ENCODE measurements around the gene TRMT112.
A peak's percentile ranks its signal among the peaks of the same experiment; 100 is the strongest.
"Not testable (repeated sequence)": the region's sequence is repeated elsewhere in the genome, so short reads cannot be mapped to it uniquely, and the experiment has no call there.

Gene TRMT112

DNA sequence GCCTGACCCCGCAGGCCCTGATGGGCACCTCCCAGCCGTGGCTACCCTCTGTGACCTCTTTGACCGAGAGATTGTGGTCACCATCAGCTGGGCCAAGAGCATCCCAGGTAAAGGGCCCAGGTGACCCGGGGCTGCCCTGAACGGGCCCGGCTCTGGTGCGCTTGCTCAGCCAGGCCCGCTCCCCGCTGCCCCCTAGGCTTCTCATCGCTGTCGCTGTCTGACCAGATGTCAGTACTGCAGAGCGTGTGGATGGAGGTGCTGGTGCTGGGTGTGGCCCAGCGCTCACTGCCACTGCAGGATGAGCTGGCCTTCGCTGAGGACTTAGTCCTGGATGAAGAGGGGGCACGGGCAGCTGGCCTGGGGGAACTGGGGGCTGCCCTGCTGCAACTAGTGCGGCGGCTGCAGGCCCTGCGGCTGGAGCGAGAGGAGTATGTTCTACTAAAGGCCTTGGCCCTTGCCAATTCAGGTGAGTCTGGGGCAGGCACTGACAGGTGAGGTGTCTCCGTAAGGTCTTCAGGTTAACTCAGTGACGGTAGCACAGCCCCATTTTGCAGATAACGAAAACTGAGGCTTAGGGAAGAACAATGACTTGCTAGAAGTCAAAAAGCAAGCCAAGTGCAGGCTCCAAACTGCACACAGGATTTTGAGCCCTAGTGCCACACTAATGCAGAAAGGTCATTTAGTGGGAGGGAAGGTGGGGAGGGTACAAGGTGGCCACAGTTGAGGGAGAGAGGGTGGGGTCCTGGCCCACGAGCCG lies 2.4 kb downstream of the TRMT112 start:
- no peak for DNase-seq

DNA sequence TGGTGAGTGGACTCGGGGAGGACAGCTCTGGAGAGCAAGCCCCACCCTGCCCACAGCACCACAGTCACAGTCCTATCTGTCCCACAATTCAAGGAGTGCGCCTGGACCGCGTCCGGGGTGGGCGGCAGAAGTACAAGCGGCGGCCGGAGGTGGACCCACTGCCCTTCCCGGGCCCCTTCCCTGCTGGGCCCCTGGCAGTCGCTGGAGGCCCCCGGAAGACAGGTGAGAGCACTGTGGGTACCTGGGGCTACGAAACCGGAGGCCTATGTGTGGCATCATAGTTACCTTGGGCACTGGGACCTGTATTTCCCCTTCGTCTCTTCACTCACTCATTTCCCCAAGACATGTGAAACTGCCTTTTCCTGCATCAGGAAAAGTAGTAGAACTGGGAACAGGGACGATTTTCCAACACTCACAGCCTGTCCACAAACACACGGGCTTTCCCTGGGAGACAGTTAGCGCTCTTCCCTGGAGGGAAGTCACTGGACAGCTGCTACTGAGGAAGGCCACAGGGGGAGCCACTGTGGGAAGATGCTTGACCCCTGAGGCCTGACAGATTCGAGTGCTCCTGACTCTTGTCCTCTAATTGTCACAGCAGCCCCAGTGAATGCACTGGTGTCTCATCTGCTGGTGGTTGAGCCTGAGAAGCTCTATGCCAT lies 3.1 kb downstream of the TRMT112 start:
- no peak for DNase-seq

DNA sequence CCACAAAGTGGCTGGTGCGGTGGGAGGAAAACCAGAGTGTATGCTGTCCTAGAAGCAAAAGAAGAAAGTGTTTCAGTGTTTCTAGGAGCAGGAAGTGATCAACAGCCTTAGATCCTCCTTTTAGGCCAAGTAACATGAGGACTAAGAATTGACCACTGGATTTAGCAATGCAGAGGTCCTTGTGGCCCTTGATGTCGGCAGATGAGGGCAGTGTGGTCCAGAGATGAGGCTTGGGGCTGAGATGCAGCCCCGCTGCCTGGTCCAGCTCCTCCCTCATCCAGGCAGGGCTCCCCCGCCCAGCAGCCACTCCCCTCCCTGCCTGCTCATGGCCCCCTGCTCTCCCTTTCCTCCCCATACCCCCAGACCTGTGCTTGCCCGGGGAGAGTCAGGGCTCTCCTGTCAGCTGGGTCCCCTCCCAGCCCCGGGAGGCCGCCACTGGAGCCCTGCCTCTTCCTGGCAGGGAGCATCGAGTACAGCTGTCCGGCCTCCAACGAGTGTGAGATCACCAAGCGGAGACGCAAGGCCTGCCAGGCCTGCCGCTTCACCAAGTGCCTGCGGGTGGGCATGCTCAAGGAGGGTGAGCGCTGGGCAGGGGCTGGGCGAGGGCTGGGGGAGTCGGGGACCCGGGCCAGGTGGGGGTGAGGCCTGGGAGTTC lies 3.7 kb downstream of the TRMT112 start:
- peak in 11 of 58 donors; percentile 7 to 47 (median 37) for DNase-seq

DNA sequence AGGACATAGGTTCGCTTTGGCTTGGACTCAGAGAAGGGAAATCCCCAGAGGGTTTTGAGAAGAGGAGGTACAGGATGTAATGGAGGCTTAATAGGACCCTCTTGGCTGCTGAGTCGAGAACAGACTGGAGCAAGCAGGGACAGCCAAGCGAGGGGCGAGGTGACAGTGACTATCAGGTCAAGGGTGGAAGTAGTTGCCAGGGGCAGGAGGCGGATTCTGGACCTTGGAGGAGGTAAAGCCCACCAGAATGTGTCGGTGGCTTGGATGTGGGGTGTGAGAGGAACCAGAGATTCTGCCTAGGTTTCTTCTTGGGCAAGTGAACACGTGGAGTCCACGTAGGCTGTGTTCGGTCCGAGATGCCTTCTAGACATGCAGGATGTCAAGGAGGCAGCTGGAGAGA lies 4.4 kb downstream of the TRMT112 start:
- no peak for DNase-seq

DNA sequence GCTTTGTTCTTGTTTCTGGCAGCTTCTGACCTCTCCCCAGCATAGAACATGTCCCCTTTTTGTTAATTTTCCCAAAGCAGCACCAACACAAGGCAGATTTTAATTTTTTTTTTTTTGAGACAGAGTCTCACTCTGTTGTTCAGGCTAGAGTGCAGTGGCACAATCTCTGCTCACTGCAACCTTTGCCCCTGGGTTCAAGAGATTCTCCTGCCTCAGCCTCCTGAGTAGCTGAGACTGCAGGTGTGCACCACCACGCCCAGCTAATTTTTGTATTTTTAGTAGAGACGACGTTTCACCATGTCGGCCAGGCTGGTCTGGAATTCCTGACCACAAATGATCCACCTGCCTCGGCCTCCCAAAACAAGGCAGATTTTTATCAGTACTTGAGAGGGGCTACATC lies 9.6 kb downstream of the TRMT112 start:
- not testable (repeated sequence) for DNase-seq

DNA sequence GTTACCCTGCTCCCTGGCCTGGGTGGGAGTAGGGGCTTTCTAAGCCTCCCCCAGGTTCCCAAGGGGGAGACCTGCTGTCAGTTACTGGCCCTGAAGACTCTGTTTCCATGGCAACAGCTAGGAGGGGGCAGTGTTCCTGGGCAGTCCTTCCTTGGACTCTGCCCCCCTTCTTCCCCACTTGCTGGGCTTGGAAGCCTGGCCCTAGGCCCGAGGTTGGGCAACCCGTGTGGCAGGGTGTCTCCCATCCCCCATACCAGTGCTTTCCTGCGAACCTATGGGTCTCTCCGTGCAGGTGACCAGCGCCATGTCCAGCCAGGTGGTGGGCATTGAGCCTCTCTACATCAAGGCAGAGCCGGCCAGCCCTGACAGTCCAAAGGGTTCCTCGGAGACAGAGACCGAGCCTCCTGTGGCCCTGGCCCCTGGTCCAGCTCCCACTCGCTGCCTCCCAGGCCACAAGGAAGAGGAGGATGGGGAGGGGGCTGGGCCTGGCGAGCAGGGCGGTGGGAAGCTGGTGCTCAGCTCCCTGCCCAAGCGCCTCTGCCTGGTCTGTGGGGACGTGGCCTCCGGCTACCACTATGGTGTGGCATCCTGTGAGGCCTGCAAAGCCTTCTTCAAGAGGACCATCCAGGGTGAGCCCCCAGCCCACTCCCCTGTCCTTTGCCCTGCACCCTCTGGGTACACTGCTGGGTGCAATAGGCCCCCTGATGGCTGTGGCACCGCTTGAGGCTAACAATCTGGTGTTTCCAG lies 10.3 kb downstream of the TRMT112 start:
- peak in 7 of 58 donors; percentile 21 to 46 (median 28) for DNase-seq

DNA sequence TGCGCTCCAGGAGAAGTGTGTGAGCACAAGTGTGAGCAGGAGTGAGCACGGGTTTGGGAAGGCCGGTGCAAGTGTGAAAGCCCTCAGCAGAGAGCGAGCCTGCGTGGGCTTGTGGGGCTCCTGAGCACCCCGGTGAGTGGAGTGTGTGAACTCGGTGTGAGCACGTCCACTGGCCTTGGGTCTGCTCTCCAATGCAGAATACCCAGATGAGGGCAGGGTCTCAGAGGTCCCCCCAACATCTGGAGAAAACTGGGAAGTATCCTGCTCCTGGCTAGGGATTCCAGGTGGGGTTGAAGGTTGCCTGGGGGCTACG lies 10.8 kb downstream of the TRMT112 start:
- DNase-seq: no peak

DNA sequence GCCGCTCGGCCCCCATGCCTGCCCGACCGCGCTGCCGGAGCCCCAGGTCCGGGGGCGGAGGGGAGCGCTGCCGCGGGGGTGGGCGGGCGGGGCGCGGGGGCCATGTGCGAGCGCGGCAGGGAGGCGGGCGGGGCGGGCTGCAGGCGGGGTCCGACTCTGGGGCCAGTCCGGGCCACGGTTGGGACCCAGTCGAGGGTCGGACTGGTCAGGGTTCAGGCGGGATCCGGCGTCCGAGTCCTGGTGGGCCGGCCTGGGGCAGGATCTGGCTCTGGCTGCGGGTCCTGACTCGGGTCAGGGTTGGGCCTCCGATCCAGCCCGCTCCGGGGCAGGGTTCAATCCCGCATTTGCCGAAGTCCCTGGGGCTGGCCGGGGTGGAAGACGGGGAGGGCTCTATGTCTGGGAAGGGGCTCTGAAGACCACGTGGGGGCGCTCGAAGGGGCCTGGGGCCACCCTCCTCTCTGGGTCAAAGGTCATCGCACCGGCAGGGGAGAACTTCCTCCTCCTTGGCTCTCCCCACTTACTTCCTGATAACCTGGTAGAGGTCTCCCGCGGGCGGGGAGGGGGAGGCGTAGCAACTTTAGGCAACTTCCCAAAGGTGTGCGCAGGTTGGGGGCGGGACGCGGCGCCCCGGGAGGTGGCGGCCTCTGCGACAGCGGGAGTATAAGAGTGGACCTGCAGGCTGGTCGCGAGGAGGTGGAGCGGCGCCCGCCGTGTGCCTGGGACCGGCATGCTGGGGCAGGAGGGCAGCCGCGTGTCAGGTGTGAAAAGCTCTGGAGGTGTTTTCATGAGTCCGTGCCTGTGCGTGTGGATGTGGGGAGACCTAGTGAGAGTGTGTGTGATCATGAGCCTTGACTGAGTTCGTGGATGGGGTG lies 11.4 kb downstream of the TRMT112 start:
- peak in 46 of 58 donors; percentile 16 to 75 (median 58) for DNase-seq

DNA sequence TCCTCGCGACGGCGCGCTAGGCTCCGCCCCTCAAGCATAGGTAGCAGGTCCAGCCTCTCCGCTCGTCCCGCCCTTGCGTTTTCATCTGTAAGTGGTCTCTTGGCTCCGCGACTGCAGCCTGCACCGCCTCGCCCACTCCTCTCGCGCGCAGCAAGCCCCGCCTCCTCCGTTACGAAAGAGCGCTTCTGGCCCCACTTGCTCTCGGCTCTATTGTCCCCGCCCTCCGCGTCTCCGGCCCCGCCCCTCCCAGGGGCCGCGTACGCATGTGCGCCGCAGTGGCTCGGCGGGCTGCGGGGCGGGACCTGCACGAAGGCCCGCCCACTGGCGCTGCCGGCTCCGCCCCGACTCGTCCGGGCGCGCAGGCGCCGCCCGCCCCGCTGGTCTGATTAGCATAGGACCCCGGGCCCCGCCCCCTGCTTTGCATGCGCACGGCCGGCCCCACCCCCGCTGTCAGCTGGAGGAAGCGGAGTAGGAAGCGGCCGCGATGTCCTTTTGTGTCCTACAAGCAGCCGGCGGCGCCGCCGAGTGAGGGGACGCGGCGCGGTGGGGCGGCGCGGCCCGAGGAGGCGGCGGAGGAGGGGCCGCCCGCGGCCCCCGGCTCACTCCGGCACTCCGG lies 12.2 kb downstream of the TRMT112 start, which contains the start of gene ESRRA:
ESRRA (plus strand) TSS at position 450 of the 616 bp plus-strand sequence. CDS start 1,656 bp downstream, outside the sequence.
- peak; percentile 81 to 100 (median 99) for DNase-seq

DNA sequence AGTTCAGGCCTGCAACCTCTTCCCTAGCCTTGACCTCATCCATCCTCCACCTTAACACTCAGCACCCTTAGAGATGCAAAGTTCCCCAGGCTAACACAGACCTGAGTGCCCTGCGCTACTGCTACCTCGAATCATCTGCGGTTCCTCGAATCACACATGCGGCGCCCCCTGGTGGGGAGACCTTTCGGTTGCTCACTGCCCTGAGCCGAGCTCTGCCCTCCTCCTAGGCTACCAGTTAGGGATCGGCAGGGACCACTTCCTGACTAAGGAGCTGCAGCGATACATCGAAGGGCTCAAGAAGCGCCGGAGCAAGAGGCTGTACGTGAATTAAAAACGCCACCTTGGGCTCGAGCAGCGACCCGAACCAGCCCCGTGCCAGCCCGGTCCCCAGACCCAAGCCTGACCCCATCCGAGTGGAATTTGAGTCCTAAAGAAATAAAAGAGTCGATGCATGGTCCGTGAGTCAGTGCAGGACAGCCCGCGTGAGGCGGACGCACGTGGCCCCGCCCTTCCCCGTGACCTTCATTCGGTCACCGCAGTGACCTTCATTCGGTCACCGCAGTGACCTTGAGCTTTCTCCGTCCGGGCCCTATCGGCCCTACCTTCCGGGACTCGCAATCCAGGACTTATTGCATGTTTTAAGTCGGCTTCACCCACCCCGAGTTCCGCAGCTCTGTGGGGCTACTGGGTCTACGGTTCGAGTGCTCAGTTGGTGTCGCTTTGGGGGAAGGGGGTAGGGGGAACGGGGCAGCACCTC lies 12.9 kb downstream of the TRMT112 start:
- peak in 56 of 58 donors; percentile 37 to 97 (median 78) for DNase-seq

DNA sequence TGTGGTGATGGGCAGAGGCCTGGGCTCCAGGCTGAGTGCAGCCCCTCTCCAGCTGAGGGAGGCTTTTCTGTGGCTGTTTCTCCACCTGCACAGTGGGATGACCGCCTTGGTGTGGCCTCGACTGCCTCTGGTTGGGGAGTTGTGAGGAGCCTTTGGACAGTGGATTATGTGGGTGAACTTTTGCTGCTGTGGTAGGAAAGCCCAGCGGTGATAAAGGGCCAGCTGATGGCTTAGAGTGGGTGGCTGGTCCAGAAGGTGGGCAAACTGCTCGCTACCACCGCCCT lies 13.4 kb downstream of the TRMT112 start:
- no peak for DNase-seq

DNA sequence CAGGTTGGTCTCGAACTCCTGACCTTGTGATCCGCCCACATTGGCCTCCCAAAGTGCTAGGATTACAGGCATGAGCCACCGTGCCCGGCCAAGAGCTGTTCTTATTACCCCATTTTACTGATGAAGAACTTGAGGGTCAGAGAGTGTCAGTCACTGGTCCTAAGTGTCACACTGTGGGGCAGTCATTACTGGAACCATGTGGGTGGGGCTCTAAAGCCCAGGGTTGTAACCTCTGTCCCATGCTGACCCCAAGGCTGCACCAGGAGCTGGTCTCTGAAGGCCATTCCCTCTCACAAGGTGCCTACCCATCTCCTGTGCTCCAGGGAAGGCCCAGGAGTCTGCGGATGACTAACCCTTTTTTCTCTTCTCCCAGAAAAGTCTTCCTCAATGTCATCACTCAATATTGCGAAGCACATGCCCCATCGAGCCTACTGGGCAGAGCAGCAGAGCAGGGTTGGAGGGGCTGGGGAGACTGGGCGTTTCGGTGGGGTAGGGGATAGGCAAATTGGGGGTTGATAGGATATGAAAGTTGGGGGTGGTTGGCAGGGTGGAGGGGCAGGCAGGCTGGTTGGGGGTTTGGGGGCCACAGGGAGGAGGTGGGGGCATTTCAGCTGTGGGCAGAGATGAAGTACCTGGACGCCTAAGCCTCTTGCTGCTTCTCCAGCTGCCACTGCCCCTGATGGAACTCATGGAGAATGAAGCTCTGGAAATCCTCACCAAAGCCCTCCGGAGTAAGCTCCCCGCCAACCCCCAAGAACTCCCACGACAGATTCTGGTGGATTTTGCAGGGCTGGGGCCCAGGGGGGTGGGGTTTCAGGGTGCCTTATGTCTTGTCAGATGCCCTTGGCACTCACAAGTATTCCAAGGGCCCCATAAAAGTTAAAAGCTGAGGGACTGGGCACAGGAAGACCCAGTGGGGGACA lies 14.0 kb downstream of the TRMT112 start:
- DNase-seq: no peak

DNA sequence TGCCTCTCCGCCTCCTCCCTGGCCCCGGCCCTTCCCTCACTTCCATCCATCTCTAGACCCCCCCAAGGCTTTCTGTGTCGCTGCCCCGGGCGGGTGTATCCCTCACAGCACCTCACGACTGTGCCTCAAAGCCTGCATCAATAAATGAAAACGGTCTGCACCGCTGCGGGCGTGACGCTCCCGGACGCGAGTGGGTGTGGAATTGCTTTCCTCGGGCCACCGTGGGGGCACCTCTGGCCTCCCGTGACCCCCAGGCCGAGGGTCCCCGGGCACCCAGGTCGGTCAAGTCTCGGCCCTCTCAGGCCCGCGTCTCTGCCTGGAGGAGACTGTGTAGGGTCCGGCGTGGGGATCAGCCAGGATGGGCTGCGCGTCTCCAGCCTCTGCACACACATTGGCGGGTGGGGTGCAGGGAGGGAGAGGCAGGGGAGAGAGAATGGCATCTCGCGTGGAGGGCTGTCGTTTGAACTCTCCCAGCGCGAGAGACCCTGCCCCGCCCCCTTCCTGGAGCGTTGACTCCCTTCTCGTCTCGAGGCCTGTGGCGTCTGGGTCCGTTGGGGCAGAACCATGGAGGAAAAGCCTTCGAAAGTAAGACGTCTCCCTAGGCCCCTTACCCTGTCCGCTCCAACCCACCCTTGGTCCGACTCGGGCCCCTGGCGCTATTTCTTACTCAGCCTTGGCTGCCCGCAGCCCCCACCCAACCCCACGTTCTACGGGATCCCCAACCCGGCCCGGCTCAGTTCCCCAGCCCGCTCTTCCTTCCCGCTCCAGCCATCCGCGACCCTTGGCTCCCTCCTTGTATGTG lies 17.3 kb downstream of the TRMT112 start, which contains the start of gene CATSPERZ:
CATSPERZ (plus strand) TSS at position 512 of the 802 bp plus-strand sequence; CDS start at position 565, 53 bp downstream.
- peak in 2 of 58 donors; percentile 39 to 41 for DNase-seq

DNA sequence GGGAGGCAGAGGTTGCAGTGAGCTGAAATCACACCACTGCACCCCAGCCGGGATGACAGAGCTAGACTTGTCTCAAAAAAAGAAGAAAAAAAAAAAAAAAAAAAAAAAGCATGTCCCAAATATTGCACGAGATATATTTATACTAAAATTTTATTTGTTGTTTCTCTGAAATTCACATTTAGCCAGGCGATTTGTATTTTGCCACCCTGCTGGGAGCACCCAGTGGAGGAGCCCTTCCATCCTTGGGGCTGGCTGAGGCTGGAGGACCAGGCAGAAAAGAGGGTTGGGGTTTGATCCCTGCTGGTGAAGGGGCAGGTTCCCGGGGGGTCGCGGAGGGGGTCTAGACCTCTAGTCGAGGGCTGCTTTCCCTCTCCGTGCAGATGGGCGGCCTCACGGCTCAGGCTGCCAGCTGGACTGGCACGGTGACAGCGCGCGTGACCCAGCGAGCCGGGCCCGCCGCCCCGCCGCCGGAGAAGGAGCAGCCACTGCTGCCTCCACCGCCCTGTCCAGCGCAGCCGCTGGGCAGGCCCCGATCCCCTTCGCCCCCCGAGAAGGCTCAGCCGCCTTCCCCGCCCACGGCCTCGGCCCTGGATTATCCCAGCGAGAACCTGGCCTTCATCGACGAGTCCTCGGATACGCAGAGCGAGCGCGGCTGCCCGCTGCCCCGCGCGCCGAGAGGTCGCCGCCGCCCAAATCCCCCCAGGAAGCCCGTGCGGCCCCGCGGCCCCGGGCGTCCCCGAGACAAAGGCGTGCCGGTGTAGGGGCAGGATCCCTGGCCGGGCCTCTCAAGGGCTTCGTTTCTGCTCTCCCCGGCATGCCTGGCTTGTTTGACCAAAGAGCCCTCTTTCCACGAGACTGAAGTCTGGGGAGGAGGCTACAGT lies 18.2 kb downstream of the TRMT112 start:
- peak in 52 of 58 donors; percentile 21 to 77 (median 60) for DNase-seq

DNA sequence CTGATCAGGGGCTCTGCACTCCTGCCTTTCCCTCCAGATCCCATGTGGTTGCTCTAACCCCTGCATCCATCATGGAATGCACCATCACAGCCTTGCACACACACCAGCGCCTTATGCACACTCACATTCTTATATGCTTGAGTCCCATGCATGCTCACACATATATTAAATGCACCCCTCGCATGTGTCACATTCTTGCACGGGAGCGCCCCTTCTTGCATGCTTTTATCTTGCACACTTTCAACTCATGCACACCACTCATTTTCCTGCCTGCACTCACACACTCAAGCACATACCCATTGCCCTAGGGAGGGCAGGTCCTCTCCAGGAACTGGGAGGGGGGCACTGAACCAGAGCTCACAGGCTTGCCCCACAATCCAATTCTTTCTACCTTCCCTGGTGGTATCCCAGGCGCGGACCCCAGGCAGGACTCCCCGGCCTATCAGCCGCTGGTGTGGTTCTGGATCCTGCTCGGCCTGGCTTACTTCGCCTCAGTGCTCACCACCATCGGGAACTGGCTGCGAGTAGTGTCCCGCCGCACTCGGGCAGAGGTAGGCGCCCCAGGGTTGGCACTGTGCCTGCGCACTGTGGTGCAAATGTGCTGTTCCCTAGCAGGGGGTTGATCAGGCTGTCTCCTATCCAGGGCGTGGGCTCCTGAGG lies 19.5 kb downstream of the TRMT112 start:
- DNase-seq: no peak

Data from anterior cingulate cortex (tissue), 58 donors.